T47D (cell line): ENCODE data around the gene CCSER1.
"Not testable (repeated sequence)": the region's sequence is repeated elsewhere in the genome, so short reads cannot be mapped to it uniquely, and the experiment has no call there.

Experiments
- DNase-seq, 2 experiments: peaks; one replicate each; pipeline versions ENCODE4 v3.0.0 to v3.0.0-alpha.2; 2011 to 2012; ENCODE audit warnings: low read depth in 1 of 2, low spot score in 1 of 2
- JUND ChIP-seq: IDR thresholded peaks from 2 replicates; pipeline ENCODE4 v1.6.1; 2012; ENCODE audit warnings: low read depth
- in situ Hi-C: cut with HindIII; loops from 2 replicates; pipeline ENCODE4 v1.10.0; 2016; ENCODE audit warnings: low sequenced_read_pairs, low pct_unique_long_range_greater_than_20kb

CCSER1 gene

GRCh38 chr4:90842960-90843359 is 715.8 kb downstream of the CCSER1 start:
- no peak for DNase-seq
- no peak for TF ChIP-seq JUND
- in situ Hi-C loops: no loop called here

- DNase-seq: no peak
These were observed 717.0 kb downstream of the CCSER1 start for GRCh38 chr4:90844241-90844640.

GRCh38 chr4:90845777-90846176 is 718.6 kb downstream of the CCSER1 start:
- in situ Hi-C loops: no loop called here
- DNase-seq: no peak
- no peak for TF ChIP-seq JUND

More at GRCh38 chr4:90844241-90844640, 717.0 kb downstream of the CCSER1 start:
- in situ Hi-C loops: no loop called here
- no peak for TF ChIP-seq JUND

DNA sequence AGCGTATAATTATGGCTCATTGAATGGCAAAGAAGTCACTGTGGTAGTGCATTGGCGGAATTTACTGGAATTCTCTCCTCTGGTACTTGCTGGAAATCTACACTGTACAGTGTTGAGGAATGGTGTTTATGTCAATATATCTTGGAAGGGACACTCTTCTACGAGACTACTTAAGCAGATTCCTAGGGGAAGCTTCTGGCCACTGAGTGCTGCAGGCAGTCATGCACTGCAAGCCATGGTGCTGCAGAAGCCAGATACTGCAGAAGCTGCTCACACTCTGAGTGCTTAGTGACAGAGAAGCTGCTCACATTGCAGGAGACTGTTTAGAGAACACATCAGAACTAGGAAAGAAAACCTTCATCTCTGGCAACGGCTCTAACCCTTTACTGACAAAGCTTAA is 725.0 kb downstream of the CCSER1 start:
- in situ Hi-C loops: no loop called here
- no peak for DNase-seq
- no peak for TF ChIP-seq JUND

- no peak for TF ChIP-seq JUND
- in situ Hi-C loops: no loop called here
- no peak for DNase-seq
These were observed 727.9 kb downstream of the CCSER1 start for GRCh38 chr4:90855111-90855510.

GRCh38 chr4:90857081-90857820 is 730.1 kb downstream of the CCSER1 start:
- DNase-seq: no peak

GRCh38 chr4:90875791-90876190 is 748.6 kb downstream of the CCSER1 start:
- no peak for TF ChIP-seq JUND
- DNase-seq: no peak
- in situ Hi-C loops: no loop called here

More at GRCh38 chr4:90857081-90857820, 730.1 kb downstream of the CCSER1 start:
- no peak for TF ChIP-seq JUND
- in situ Hi-C loops: no loop called here

- in situ Hi-C loops: no loop called here
- no peak for TF ChIP-seq JUND
- no peak for DNase-seq
These were observed 749.1 kb downstream of the CCSER1 start for GRCh38 chr4:90876296-90876695.

DNA sequence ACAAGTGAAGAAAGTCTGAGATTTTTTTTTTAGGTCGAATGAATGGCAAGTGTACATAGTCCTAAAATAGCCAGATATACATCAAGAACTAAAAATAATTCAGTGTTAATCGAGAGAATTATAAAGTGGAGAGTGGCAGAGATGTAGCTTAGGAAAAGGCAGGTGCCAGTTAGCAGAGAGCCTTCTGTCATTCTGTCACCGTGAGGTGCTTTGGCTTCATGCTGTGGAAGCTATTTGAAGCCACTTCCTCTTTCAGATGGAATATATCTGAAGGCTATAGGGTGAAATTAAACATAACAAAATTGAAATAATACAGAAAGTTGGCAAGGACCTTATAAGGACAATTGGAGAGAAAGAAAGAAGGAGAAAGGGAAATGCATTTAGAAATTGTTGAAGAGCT is 756.3 kb downstream of the CCSER1 start:
- in situ Hi-C loops: no loop called here
- TF ChIP-seq JUND: no peak
- no peak for DNase-seq

GRCh38 chr4:90888571-90888970 is 761.4 kb downstream of the CCSER1 start:
- no peak for TF ChIP-seq JUND

DNA sequence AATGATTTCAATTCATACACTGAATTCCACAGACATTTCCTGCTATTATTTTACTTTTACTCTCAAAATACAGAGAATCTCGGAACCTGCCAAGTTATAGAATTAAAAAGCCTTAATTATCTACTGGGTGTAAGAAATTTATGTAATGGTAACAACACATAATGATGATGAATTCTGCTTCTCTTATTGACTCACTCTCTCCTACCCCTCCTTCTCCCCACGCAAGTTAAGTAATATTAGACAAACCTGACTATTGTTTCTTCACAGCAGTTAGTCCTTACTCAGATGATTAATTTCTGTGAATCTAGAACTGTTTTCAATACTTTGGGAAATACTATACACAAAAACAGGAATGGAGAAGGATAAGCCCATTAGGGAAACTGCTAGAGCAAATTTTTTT is 762.0 kb downstream of the CCSER1 start:
- in situ Hi-C loops: no loop called here
- no peak for DNase-seq
- no peak for TF ChIP-seq JUND

More at GRCh38 chr4:90888571-90888970, 761.4 kb downstream of the CCSER1 start:
- in situ Hi-C loops: no loop called here
- DNase-seq: no peak

GRCh38 chr4:90903413-90903812 is 776.2 kb downstream of the CCSER1 start:
- DNase-seq, in situ Hi-C loops: not testable (repeated sequence)

GRCh38 chr4:90904021-90904420 is 776.8 kb downstream of the CCSER1 start:
- no peak for TF ChIP-seq JUND
- in situ Hi-C loops: no loop called here
- no peak for DNase-seq

GRCh38 chr4:90906239-90906638 is 779.0 kb downstream of the CCSER1 start:
- TF ChIP-seq JUND: no peak
- in situ Hi-C loops: no loop called here
- no peak for DNase-seq

- in situ Hi-C loops, DNase-seq: not testable (repeated sequence)
These were observed 784.7 kb downstream of the CCSER1 start for GRCh38 chr4:90911724-90912434.
